NT2/D1 (cell line): ENCODE measurements around the gene FAM13A.

Source experiments
- DNase-seq: peaks from one replicate; pipeline ENCODE4 v3.0.0-alpha.2; 2011; ENCODE audit warnings: low read depth, low spot score
- H3K27me3 ChIP-seq: 2 replicates; pipeline ENCODE4 v1.6.0; 2011; ENCODE audit warnings: mild to moderate bottlenecking; ENCODE audit not compliant: insufficient read length, insufficient read depth
- H3K36me3 ChIP-seq: 2 replicates; pipeline ENCODE4 v1.6.1; 2011; ENCODE audit warnings: mild to moderate bottlenecking, low read length, mixed read lengths; ENCODE audit not compliant: insufficient read depth, insufficient read length
- H3K4me1 ChIP-seq: 2 replicates; pipeline ENCODE4 v1.5.1; 2011; ENCODE audit not compliant: insufficient read depth, insufficient read length
- H3K4me3 ChIP-seq: 2 replicates; pipeline ENCODE4 v1.5.1; 2011; ENCODE audit warnings: low read depth; ENCODE audit not compliant: insufficient read length
- H3K9ac ChIP-seq: 2 replicates; pipeline ENCODE4 v1.6.0; 2011; ENCODE audit warnings: low read depth; ENCODE audit not compliant: insufficient read length
- H3K9me3 ChIP-seq: 2 replicates; pipeline ENCODE4 v1.5.1; 2011; ENCODE audit warnings: mild to moderate bottlenecking, low read length; ENCODE audit not compliant: insufficient read depth
- SUZ12 ChIP-seq: IDR thresholded peaks from 2 replicates; pipeline ENCODE4 v1.6.1; 2011; ENCODE audit not compliant: insufficient read length, insufficient read depth; ENCODE audit errors: extremely low read depth
- YY1 ChIP-seq: IDR thresholded peaks from 2 replicates; pipeline ENCODE4 v1.6.1; 2011; ENCODE audit not compliant: insufficient read length, insufficient read depth
- ZNF274 ChIP-seq: IDR thresholded peaks from 2 replicates; pipeline ENCODE4 v1.6.1; 2011; ENCODE audit warnings: mild to moderate bottlenecking, low read depth, low read length

FAM13A gene

DNA sequence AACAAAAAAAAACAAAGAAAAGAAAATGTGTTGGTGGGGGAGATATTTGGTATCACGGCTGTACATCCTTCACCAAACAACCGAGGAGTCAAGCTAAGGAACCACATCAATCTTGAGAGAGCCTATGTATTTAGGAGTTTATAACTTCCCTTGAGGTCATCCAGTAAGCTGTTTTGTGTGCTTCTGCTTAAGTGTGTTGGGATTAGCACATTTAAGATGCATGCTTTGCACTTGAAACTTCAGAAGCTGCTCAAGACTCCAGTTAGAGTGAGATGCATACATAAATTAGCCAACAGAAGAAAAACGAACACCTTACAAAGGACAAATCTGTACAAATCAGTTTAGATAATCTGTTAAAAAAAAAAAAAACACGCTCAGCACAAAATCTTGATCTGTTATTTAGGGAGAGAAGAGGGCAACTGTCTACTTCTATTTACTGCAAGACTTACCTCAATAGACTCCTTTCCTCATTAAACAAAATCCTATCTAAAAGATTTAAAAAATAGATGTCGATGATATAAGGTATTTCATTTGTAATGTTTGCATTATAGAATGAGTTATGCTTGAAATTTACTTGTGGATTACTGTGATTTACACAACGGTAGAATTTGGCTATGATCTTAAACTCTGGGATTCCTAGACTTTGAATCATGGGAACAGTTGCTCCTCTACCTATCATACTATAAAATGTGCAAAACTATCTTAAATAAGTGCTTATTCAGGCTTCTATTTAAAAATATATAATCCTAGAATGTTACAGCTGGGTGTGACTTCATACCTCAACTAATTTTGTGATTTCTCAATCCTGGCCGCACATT lies 305.5 kb downstream of the FAM13A start:
- Histone ChIP-seq H3K4me3 (no peak overlapping the region), H3K36me3 (peaks cover 27% of the 10 kb centered on the region), H3K27me3 (no peaks in the 10 kb centered on the region), H3K4me1 (no peaks in the 10 kb centered on the region), H3K9me3 (no peaks in the 10 kb centered on the region), H3K9ac (no peak overlapping the region)
- TF ChIP-seq SUZ12, result no peak
- TF ChIP-seq YY1, result no peak
- TF ChIP-seq ZNF274, result no peak
- DNase-seq, result no peak

DNA sequence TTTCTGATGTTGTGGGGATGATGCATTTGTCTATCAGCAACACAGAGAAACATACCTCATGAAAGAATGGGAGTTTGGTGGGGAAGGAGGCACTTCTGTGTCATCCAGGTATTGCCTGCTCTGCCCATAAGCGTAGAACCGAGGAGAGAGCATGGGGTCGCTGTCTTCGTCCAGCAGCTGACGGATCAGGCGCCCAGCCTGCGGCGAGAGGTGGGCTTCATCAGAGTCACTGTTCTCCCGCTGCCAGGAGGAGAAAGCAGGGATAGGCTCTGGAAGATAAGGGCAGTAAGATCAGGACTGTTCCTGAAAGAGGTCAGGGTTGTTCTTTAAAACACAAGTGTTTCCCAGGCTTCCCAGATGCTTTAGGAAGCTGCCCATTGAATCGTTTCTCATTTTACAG lies 306.6 kb downstream of the FAM13A start:
- Histone ChIP-seq H3K36me3 (peaks cover 27% of the 10 kb centered on the region), H3K9ac (no peak overlapping the region), H3K27me3 (no peaks in the 10 kb centered on the region), H3K9me3 (no peaks in the 10 kb centered on the region), H3K4me1 (no peaks in the 10 kb centered on the region), H3K4me3 (no peak overlapping the region)
- TF ChIP-seq ZNF274 (no peak), YY1 (no peak), SUZ12 (no peak)
- DNase-seq, result no peak

DNA sequence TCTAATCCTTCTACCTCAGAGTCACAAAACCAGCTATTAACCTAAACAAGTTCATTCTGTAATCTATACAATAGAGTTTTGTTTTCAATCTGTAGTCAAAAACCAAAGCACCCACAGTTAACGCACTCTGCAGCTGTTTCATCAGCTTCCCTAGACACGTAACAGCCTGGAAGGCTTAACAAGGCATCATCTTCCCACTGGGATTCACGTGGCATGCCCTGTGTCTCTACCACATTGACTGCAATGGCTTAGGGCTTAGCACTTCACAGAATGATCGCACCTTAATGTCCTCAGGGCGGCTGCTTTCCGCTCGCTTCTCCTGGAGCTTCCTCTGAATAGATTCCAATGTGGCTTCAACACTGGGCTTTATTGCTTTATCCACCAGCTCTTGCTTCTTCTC lies 309.6 kb downstream of the FAM13A start:
- H3K9me3 ChIP-seq, result no peaks in the 10 kb centered on the region
- H3K4me3 ChIP-seq, result no peak overlapping the region
- H3K9ac ChIP-seq, result no peak overlapping the region
- H3K4me1 ChIP-seq, result no peaks in the 10 kb centered on the region
- no peak for TF ChIP-seq SUZ12
- no peak for DNase-seq
- no peaks in the 10 kb centered on the region for H3K27me3 ChIP-seq
- peaks cover 27% of the 10 kb centered on the region for H3K36me3 ChIP-seq

DNA sequence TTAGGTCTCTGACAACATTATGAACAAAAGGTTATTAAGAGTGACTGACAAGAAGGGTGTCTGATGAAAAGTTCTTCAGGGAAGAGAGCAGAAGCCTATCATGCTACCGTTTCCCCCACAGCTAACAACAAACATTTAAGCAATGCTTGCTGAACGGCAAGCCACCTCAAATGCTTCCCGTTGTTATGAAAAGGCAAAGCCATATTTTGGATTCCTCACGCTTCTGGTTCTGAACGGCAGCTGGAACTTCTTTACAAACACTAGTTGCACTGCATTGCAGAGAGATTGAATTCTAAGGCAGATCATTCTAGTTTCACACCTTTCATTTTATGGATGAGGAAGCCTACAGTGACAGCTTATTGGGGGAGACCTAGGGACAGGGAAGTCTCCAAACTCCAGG lies 310.8 kb downstream of the FAM13A start:
- H3K4me3 ChIP-seq, result no peak overlapping the region
- no peaks in the 10 kb centered on the region for H3K9me3 ChIP-seq
- no peaks in the 10 kb centered on the region for H3K4me1 ChIP-seq
- H3K27me3 ChIP-seq, result no peaks in the 10 kb centered on the region
- TF ChIP-seq YY1 (no peak), ZNF274 (no peak), SUZ12 (no peak)
- peaks cover 27% of the 10 kb centered on the region for H3K36me3 ChIP-seq
- no peak for DNase-seq
- no peak overlapping the region for H3K9ac ChIP-seq

DNA sequence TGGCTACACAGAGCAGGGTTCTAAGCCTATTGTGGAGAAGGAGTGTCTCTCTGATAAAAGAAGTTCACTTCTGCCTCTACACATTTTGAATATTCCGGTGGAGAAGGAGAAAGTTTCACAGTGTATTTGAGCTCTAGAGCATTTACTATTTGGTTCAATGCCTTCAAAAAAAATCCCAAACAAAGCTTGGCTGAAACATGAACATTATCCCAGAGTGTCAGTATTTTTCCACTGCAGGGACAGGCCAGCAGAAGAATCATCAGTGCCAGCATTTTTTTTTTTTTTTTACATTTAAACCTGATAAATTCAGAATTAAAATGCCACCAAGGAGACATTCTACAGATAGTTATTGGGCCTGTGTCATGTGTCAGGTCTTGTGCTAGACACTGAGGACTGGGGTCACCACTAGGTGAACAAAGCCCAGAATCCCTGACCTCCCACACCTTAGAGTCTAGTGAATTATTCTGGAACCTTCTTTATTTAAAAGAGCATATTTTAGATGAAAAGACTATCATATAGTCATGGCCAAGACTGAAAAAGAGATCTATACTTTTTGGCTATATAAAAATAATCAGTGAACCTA lies 311.3 kb downstream of the FAM13A start:
- Histone ChIP-seq H3K4me3 (no peak overlapping the region), H3K9me3 (no peaks in the 10 kb centered on the region), H3K36me3 (peaks cover 27% of the 10 kb centered on the region), H3K27me3 (no peaks in the 10 kb centered on the region), H3K4me1 (no peaks in the 10 kb centered on the region), H3K9ac (no peak overlapping the region)
- DNase-seq, result no peak
- TF ChIP-seq SUZ12, result no peak

DNA sequence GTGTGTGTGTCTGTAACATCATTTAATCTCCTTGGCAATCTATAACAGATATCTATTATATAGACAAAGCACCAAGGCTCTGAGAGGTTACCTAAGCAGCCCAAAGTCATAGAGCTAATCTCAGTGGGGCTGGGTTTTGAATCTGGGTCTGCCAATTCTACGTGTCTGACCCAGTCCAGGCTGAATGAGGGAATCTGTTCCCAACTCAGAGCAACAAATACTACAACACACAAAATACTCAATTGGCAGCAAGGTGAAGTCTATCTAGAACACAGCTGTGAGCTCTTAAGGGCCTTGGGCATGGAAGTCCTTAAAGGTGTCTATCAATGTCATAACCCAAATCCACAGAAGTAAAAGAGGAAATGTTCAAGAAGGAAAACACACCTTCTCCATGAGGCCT lies 311.8 kb downstream of the FAM13A start:
- H3K4me1 ChIP-seq, result no peaks in the 10 kb centered on the region
- H3K9me3 ChIP-seq, result no peaks in the 10 kb centered on the region
- TF ChIP-seq SUZ12 (no peak), YY1 (no peak), ZNF274 (no peak)
- no peak overlapping the region for H3K4me3 ChIP-seq
- H3K27me3 ChIP-seq, result no peaks in the 10 kb centered on the region
- peaks cover 24% of the 10 kb centered on the region for H3K36me3 ChIP-seq
- H3K9ac ChIP-seq, result no peak overlapping the region
- no peak for DNase-seq

DNA sequence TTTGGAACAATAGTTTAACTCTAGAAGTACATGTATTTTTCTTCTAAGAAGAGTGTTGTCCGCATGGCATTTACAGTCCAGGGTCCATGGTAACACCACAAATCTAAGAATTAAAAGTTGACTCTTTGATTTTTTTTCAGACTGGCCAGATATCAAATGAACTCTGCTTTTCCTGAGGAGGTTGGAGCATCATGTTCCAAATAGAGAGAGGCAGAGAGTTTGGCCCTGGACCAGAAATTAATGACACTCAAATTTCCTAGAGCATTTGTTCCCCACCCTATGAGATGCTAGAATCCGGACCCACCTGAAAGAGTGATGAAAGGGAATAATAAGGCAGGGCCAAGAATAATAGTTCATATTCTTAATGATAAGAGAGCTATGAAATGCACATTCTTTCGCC lies 312.4 kb downstream of the FAM13A start:
- no peak for DNase-seq
- TF ChIP-seq YY1 (no peak), ZNF274 (no peak), SUZ12 (no peak)
- Histone ChIP-seq H3K9me3 (no peaks in the 10 kb centered on the region), H3K27me3 (no peaks in the 10 kb centered on the region), H3K4me1 (no peaks in the 10 kb centered on the region), H3K4me3 (no peak overlapping the region), H3K36me3 (peaks cover 18% of the 10 kb centered on the region), H3K9ac (no peak overlapping the region)
